Stomach smooth muscle (tissue), 2 donors: ENCODE results near the gene OR4D2.
"Not testable (repeated sequence)": the region's sequence is repeated elsewhere in the genome, so short reads cannot be mapped to it uniquely, and the experiment has no call there.

Experiments used
- H3K27ac ChIP-seq: one replicate; pipeline ENCODE4 v1.7.0; 2013; ENCODE audit warnings: mild to moderate bottlenecking, low read length, inconsistent platforms
- H3K27me3 ChIP-seq, 2 donors: one replicate each; pipeline ENCODE4 v1.7.0; 2013; ENCODE audit warnings: low read length in 2 of 2; ENCODE audit not compliant: insufficient read depth in 2 of 2, control insufficient read depth in 1 of 2
- H3K36me3 ChIP-seq, 2 donors: one replicate each; pipeline ENCODE4 v1.7.0; 2013; ENCODE audit warnings: low read length in 2 of 2; ENCODE audit not compliant: control insufficient read depth in 2 of 2, insufficient read depth in 2 of 2
- H3K4me1 ChIP-seq: one replicate; pipeline ENCODE4 v1.7.0; 2013; ENCODE audit warnings: low read length; ENCODE audit not compliant: control insufficient read depth, insufficient read depth
- H3K4me3 ChIP-seq, 2 donors: one replicate each; pipeline ENCODE4 v1.7.0; 2013; ENCODE audit warnings: low read length in 2 of 2
- H3K9ac ChIP-seq, 2 donors: one replicate each; pipeline ENCODE4 v1.7.0; 2013; ENCODE audit warnings: low read length in 2 of 2, mild to moderate bottlenecking in 1 of 2
- H3K9me3 ChIP-seq, 2 donors: one replicate each; pipeline ENCODE4 v1.7.0; 2013; ENCODE audit warnings: low read length in 2 of 2; ENCODE audit not compliant: control insufficient read depth in 2 of 2
- donor health status: healthy.
- donor health status: Pancreatic carcinoma.

Gene OR4D2

GRCh38 chr17:58166682-58167081 lies at the start of gene OR4D2:
Gene OR4D2 (plus strand): TSS chr17:58166982. CDS start chr17:58169656, 2,674 bp downstream.
- peaks cover 0 to 3% of the 10 kb centered on the region in 2 donors for H3K27me3 ChIP-seq
- no peaks in the 10 kb centered on the region for H3K4me1 ChIP-seq

GRCh38 chr17:58117382-58117781 lies 49.4 kb upstream of the OR4D2 start:
- Histone ChIP-seq H3K4me1 (no peaks in the 10 kb centered on the region), H3K9ac (no peak overlapping the region), H3K36me3 (no peaks in the 10 kb centered on the region), H3K4me3 (no peak overlapping the region), H3K27ac (no peak overlapping the region), H3K9me3 (no peaks in the 10 kb centered on the region), H3K27me3 (peaks cover 3 to 12% of the 10 kb centered on the region in 2 donors)

More at GRCh38 chr17:58166682-58167081, at the start of gene OR4D2:
- Histone ChIP-seq H3K27ac (no peak within 1 kb of the TSS), H3K9me3 (no peaks in the 10 kb centered on the region), H3K4me3 (no peak within 1 kb of the TSS), H3K9ac (no peak within 1 kb of the TSS), H3K36me3 (no peaks in the 10 kb centered on the region)

- no peak overlapping the region for H3K9ac ChIP-seq
- no peak overlapping the region for H3K27ac ChIP-seq
- no peak overlapping the region for H3K4me3 ChIP-seq
These were observed 47.3 kb upstream of the OR4D2 start for GRCh38 chr17:58119491-58119890.

DNA sequence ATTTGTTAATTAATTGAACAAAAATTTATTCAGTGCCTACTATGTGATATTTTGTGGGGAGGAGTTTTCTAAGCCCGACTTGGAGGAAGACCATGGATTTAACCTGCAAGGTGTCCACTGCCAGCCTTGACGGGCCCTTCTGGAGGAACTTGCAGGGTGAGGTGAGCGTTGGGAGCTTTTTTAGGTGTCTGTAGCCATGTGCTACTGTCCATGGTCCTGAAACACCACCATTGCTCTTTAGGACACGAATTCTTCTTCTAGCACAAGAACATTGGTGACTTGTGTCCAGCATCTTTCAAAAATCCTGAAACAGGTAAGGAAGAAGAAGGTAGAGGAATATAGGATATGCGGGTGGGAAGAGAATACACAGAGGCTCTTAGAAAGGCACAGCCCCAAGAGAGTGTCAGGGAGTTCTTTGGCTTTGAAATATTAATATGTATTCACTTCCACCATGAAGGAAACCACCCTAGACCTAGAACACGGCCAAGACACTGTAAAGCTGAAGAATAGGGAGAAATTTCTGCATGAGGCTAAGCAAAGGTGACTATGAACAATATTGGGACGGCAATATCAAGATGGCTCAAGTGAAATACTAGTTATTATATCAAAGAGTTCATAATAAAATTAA lies 46.5 kb upstream of the OR4D2 start:
- no peaks in the 10 kb centered on the region for H3K4me1 ChIP-seq

More at GRCh38 chr17:58119491-58119890, 47.3 kb upstream of the OR4D2 start:
- Histone ChIP-seq H3K9me3 (no peaks in the 10 kb centered on the region), H3K4me1 (no peaks in the 10 kb centered on the region), H3K27me3 (peaks cover 3 to 12% of the 10 kb centered on the region in 2 donors), H3K36me3 (no peaks in the 10 kb centered on the region)

GRCh38 chr17:58121925-58122324 lies 44.9 kb upstream of the OR4D2 start:
- H3K4me1 ChIP-seq = no peaks in the 10 kb centered on the region
- no peak overlapping the region for H3K9ac ChIP-seq
- peaks cover 2 to 3% of the 10 kb centered on the region in 2 donors for H3K27me3 ChIP-seq
- no peaks in the 10 kb centered on the region for H3K36me3 ChIP-seq
- no peak overlapping the region for H3K27ac ChIP-seq
- H3K4me3 ChIP-seq = no peak overlapping the region
- H3K9me3 ChIP-seq = no peaks in the 10 kb centered on the region

More for the DNA sequence above, 46.5 kb upstream of the OR4D2 start:
- H3K27me3 ChIP-seq = peaks cover 3 to 12% of the 10 kb centered on the region in 2 donors
- no peak overlapping the region for H3K27ac ChIP-seq
- H3K36me3 ChIP-seq = no peaks in the 10 kb centered on the region
- no peak overlapping the region for H3K9ac ChIP-seq
- no peaks in the 10 kb centered on the region for H3K9me3 ChIP-seq
- H3K4me3 ChIP-seq = no peak overlapping the region

- Histone ChIP-seq H3K27ac (no peak overlapping the region), H3K27me3 (peaks cover 0 to 6% of the 10 kb centered on the region in 2 donors), H3K4me1 (no peaks in the 10 kb centered on the region), H3K9me3 (peaks cover 0 to 3% of the 10 kb centered on the region in 2 donors), H3K4me3 (no peak overlapping the region), H3K9ac (no peak overlapping the region), H3K36me3 (no peaks in the 10 kb centered on the region)
These were observed 38.9 kb upstream of the OR4D2 start for GRCh38 chr17:58127846-58128245.

DNA sequence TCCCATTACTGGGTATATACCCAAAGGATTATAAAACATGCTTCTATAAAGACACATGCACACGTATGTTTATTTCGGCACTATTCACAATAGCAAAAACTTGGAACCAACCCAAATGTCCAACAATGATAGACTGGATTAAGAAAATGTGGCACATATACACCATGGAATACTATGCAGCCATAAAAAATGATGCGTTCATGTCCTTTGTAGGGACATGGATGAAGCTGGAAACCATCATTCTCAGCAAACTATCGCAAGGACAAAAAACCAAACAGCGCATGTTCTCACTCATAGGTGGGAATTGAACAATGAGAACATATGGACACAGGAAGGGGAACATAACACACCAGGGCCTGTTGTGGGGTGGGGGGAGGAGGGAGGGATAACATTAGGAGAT lies 34.1 kb upstream of the OR4D2 start:
- not testable (repeated sequence) for H3K27ac ChIP-seq, H3K36me3 ChIP-seq, H3K4me1 ChIP-seq, H3K4me3 ChIP-seq, H3K9me3 ChIP-seq, H3K9ac ChIP-seq
- H3K27me3 ChIP-seq = peaks cover 5 to 17% of the 10 kb centered on the region in 2 donors

DNA sequence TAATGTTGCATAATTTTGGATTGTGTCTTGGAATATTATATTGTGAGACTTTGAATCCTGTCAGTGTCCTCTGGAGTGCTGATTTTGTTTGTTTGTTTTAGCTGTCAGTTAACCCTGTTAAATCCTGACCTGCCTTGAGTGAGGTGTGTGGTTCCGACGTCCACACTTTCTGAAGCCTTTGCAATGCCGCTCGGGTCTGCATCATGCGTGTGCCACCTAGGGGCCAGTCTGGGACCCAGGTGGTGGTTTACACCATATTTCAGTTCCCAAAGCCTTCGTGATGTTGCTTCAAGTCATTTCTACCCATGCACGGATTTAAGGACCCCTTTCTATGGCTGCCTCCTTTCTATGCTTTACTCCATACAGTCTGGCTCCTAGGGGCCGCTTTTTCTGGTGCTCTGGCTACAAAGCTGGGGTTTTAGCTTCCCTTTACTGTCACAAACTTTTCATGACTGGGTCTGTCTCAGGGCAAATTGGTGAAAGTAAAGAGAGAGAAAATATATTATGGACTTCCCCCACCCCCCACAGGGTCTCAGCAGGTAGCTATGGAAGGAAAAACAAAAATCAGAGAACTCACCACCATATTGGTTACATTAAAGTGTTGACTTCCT lies 30.0 kb upstream of the OR4D2 start:
- Histone ChIP-seq H3K9ac (no peak overlapping the region), H3K36me3 (no peaks in the 10 kb centered on the region), H3K27me3 (peaks cover 9 to 13% of the 10 kb centered on the region in 2 donors), H3K4me1 (no peaks in the 10 kb centered on the region), H3K27ac (no peak overlapping the region), H3K4me3 (no peak overlapping the region), H3K9me3 (peaks cover 2 to 4% of the 10 kb centered on the region in 2 donors)

DNA sequence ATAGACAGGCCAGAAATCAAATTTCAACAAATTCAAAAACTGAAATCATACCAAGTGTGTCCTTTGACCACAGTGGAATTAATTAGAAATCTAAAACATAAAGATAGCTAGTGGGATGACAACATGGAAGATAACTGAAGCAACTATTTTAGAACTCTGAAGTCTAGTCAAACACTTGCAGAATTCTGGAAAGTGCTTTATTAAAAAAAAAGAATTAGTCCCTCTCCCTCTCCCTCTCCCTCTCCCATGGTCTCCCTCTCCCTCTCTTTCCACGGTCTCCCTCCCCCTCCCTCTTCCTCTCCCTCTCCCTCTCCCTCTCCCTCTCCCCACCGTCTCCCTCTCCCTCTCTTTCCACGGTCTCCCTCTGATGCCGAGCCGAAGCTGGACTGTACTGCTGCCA lies 25.3 kb upstream of the OR4D2 start:
- Histone ChIP-seq H3K4me1 (no peaks in the 10 kb centered on the region), H3K4me3 (no peak overlapping the region), H3K27ac (no peak overlapping the region), H3K36me3 (no peaks in the 10 kb centered on the region), H3K9me3 (peaks cover 9 to 12% of the 10 kb centered on the region in 2 donors), H3K27me3 (peaks cover 3 to 11% of the 10 kb centered on the region in 2 donors), H3K9ac (no peak overlapping the region)

DNA sequence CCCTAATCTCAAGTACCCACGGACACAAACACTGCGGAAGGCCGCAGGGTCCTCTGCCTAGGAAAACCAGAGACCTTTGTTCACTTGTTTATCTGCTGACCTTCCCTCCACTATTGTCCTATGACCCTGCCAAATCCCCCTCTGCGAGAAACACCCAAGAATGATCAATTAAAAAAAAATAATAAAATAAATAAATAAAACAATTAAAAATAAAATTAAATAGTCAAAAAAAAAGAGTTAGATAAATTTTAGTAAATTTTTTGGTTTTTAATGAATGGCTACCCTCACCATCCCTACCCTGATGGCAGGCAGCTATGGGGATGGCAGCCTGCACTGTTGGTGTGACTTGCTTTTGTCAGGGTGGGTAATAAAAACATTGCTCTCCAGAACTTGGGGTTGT lies 23.4 kb upstream of the OR4D2 start:
- H3K27ac ChIP-seq, H3K9ac ChIP-seq, H3K36me3 ChIP-seq, H3K4me3 ChIP-seq, H3K27me3 ChIP-seq, H3K4me1 ChIP-seq: not testable (repeated sequence)
- peaks cover 8 to 14% of the 10 kb centered on the region in 2 donors for H3K9me3 ChIP-seq

DNA sequence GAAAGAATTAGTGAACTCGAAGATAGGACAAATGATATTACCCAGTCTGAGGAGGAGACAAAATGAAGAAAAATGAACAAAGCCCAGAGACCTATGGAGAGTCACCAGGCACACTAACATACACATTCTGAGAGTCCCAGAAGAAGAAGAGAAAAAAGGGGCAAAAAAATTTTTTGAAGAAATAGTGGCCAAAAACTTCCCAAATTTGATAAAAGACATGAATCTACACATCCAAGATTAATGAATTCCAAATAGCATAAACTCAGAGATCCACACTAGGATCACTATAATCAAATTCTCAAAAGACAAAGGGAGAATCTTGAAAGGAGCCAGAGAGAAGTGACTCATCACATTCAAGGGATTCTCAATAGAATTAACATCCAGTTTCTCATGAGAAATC lies 22.0 kb upstream of the OR4D2 start:
- no peaks in the 10 kb centered on the region for H3K36me3 ChIP-seq
- no peaks in the 10 kb centered on the region for H3K4me1 ChIP-seq
- no peak overlapping the region for H3K27ac ChIP-seq
- H3K27me3 ChIP-seq = peaks cover 3 to 9% of the 10 kb centered on the region in 2 donors
- no peak overlapping the region for H3K4me3 ChIP-seq
- no peak overlapping the region for H3K9ac ChIP-seq
- peaks cover 8 to 14% of the 10 kb centered on the region in 2 donors for H3K9me3 ChIP-seq
